DOHH2 (cell line): ENCODE results near the gene GRAMD2B.
"Not testable (repeated sequence)": the region's sequence is repeated elsewhere in the genome, so short reads cannot be mapped to it uniquely, and the experiment has no call there.

Experiments used
- H3F3A ChIP-seq: fragments of 200-600 bp; sonication (generic), shearing (Covaris generic); 2 replicates; pipeline ENCODE4 v1.6.0; 2016; ENCODE audit warnings: antibody characterized with exemption, mild to moderate bottlenecking; ENCODE audit not compliant: control insufficient read depth, insufficient read depth
- H3K27ac ChIP-seq: fragments of 200-600 bp; sonication (generic); 2 replicates; pipeline ENCODE4 v1.5.1; 2014; ENCODE audit warnings: low read depth, mild to moderate bottlenecking, low read length, moderate library complexity
- H3K27me3 ChIP-seq: fragments of 200-600 bp; sonication (generic); 2 replicates; pipeline ENCODE4 v1.6.1; 2014; ENCODE audit warnings: mild to moderate bottlenecking, low read length, mixed read lengths; ENCODE audit not compliant: control insufficient read depth
- H3K36me3 ChIP-seq: fragments of 200-600 bp; sonication (generic); 2 replicates; pipeline ENCODE4 v1.6.1; 2014; ENCODE audit warnings: mild to moderate bottlenecking, low read length, moderate library complexity, mixed read lengths; ENCODE audit not compliant: control insufficient read depth
- H3K4me1 ChIP-seq: fragments of 200-600 bp; sonication (generic); 2 replicates; pipeline ENCODE4 v1.6.1; 2014; ENCODE audit warnings: mild to moderate bottlenecking, low read length, mixed read lengths; ENCODE audit not compliant: control insufficient read depth
- H3K4me2 ChIP-seq: fragments of 200-600 bp; sonication (generic); 2 replicates; pipeline ENCODE4 v1.6.0; 2014; ENCODE audit warnings: mild to moderate bottlenecking, low read length, moderate library complexity
- H3K4me3 ChIP-seq: fragments of 200-600 bp; sonication (generic); 2 replicates; pipeline ENCODE4 v1.5.1; 2014; ENCODE audit warnings: mild to moderate bottlenecking, low read length, mixed read lengths
- H3K79me2 ChIP-seq: fragments of 200-600 bp; sonication (generic); 2 replicates; pipeline ENCODE4 v1.6.1; 2014; ENCODE audit warnings: mild to moderate bottlenecking, low read length, mixed read lengths; ENCODE audit not compliant: control insufficient read depth
- H3K9me2 ChIP-seq: fragments of 200-600 bp; sonication (generic); replicated peaks from 2 replicates; pipeline ENCODE4 v1.6.1; 2014; ENCODE audit warnings: mild to moderate bottlenecking, low read length, mixed read lengths; ENCODE audit not compliant: control insufficient read depth
- H3K9me3 ChIP-seq: fragments of 200-600 bp; sonication (generic); 2 replicates; pipeline ENCODE4 v1.6.1; 2014; ENCODE audit warnings: antibody characterized with exemption, low read length, mixed read lengths; ENCODE audit not compliant: control insufficient read depth, insufficient read depth
- H4K20me1 ChIP-seq: fragments of 200-600 bp; sonication (generic); 2 replicates; pipeline ENCODE4 v1.6.0; 2014; ENCODE audit warnings: low read depth, mild to moderate bottlenecking, antibody characterized with exemption, low read length, moderate library complexity; ENCODE audit not compliant: control insufficient read depth, insufficient read depth
- EZH2phosphoT487 ChIP-seq: fragments of 200-600 bp; sonication (generic); IDR thresholded peaks from 2 replicates; pipeline ENCODE4 v1.6.1; 2017; ENCODE audit warnings: borderline replicate concordance, mild to moderate bottlenecking, antibody characterized with exemption, low read length, moderate library complexity, mixed read lengths
- TF ChIP-seq, protein P1 (sequence below): fragments of 200-600 bp; sonication (generic); IDR thresholded peaks from one replicate; pipeline ENCODE4 v1.5.1; 2014; ENCODE audit warnings: antibody characterized with exemption, mild to moderate bottlenecking, low read depth, low read length; ENCODE audit not compliant: poor library complexity, severe bottlenecking

GRAMD2B gene

DNA sequence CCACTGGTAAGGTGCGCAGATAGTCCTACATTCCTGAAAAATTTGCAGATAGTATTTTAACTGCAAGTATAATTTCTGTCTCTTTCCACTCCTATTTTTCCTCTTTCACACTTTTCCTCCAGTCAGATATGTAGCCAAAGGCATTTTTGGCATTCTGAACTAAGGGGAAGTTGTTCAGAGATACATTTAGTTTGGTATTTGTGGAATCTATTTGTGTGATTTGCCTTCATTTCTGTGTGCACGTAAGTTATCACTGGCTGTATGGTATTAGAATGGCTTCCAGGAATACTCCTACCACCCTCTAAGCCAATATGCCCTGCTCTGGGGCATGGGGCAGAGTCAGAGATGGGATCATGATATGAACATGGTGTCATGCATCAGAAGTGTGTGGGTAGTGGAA is 45.8 kb upstream of the GRAMD2B start:
- Histone ChIP-seq H3K4me1 (no peaks in the 10 kb centered on the region), H3F3A (no peaks in the 10 kb centered on the region), H3K9me3 (no peaks in the 10 kb centered on the region), H3K4me2 (no peak overlapping the region), H3K4me3 (no peak overlapping the region), H3K27ac (no peak overlapping the region), H4K20me1 (no peaks in the 10 kb centered on the region), H3K79me2 (no peaks in the 10 kb centered on the region), H3K27me3 (0 out of 2 replicates have a peak, but pooled peaks cover 3% of the 10 kb centered on the region), H3K36me3 (no peaks in the 10 kb centered on the region), H3K9me2 (no peaks in the 10 kb centered on the region)
- TF ChIP-seq, protein P1, sequence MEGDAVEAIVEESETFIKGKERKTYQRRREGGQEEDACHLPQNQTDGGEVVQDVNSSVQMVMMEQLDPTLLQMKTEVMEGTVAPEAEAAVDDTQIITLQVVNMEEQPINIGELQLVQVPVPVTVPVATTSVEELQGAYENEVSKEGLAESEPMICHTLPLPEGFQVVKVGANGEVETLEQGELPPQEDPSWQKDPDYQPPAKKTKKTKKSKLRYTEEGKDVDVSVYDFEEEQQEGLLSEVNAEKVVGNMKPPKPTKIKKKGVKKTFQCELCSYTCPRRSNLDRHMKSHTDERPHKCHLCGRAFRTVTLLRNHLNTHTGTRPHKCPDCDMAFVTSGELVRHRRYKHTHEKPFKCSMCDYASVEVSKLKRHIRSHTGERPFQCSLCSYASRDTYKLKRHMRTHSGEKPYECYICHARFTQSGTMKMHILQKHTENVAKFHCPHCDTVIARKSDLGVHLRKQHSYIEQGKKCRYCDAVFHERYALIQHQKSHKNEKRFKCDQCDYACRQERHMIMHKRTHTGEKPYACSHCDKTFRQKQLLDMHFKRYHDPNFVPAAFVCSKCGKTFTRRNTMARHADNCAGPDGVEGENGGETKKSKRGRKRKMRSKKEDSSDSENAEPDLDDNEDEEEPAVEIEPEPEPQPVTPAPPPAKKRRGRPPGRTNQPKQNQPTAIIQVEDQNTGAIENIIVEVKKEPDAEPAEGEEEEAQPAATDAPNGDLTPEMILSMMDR, result no peak
- no peak for TF ChIP-seq EZH2phosphoT487

DNA sequence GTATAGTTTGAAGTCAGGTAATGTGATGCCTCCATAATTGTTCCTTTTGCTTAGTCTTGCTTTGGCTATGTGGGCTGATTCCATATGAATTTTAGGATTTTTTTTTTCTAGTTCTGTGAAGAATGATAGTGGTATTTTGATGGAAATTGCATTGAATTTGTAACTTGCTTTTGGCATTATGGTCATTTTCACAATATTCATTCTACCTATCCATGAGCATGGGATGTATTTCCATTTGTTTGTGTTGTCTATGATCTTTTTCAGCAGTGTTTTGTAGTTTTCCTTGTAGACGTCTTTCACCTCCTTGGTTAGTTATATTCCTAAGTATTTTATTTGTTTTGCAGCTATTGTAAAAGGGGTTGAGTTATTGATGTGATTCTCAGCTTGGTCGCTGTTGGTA is 42.9 kb upstream of the GRAMD2B start:
- not testable (repeated sequence) for H3K36me3 ChIP-seq, H4K20me1 ChIP-seq, H3K9me3 ChIP-seq, H3K9me2 ChIP-seq, H3F3A ChIP-seq, H3K27me3 ChIP-seq, H3K4me1 ChIP-seq, H3K27ac ChIP-seq, H3K79me2 ChIP-seq, H3K4me3 ChIP-seq, H3K4me2 ChIP-seq

DNA sequence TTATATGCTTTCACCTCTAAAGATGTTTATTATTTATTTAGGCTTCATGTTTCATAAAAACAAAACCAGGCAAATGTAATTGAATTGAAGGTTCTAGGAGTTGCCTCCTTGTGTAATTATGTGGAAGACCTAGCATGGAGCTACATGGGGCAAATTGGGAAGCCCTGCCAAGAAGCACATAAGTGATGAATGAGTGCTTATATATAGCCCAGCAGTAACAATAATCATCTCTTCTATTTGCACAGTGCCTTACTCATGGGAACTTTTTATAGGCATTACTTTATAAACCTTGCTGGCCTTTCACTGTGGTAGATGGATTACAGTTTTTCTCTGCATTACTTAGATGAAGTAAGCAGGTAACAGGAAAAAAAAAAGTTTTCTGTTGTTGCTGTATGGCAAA is 40.0 kb upstream of the GRAMD2B start:
- H3K4me2 ChIP-seq, result no peak overlapping the region
- no peak overlapping the region for H3K4me3 ChIP-seq
- H3F3A ChIP-seq, result no peaks in the 10 kb centered on the region
- no peaks in the 10 kb centered on the region for H3K9me3 ChIP-seq
- H3K36me3 ChIP-seq, result no peaks in the 10 kb centered on the region
- H3K4me1 ChIP-seq, result no peaks in the 10 kb centered on the region
- no peaks in the 10 kb centered on the region for H3K79me2 ChIP-seq
- no peak overlapping the region for H3K27ac ChIP-seq
- H3K27me3 ChIP-seq, result no peaks in the 10 kb centered on the region
- no peak for TF ChIP-seq EZH2phosphoT487
- TF ChIP-seq, protein P1, result no peak
- no peaks in the 10 kb centered on the region for H3K9me2 ChIP-seq
- no peaks in the 10 kb centered on the region for H4K20me1 ChIP-seq

DNA sequence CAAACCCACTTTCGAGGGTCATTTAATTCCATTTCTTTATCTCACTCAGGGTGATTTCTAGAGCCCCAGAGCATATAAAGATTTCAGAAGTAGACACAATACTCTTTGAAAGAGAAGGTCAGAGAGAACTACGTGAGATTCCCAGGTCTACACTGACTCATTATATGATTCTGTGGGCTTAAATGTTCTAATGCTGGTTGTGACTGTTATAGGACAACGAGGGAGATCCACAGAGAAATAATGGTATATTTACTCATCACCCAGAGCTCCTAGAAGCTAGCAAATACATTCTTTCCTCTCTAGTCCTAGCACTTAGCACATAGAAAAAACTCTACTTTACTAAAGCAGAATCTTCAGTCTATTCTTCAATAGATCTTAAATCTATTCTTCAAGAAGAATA is 39.4 kb upstream of the GRAMD2B start:
- Histone ChIP-seq H3K27ac (no peak overlapping the region), H3K4me2 (no peak overlapping the region)
- no peak for TF ChIP-seq EZH2phosphoT487
- TF ChIP-seq, protein P1, result no peak

More for the DNA sequence above, 39.4 kb upstream of the GRAMD2B start:
- Histone ChIP-seq H3F3A (no peaks in the 10 kb centered on the region), H3K79me2 (no peaks in the 10 kb centered on the region), H3K27me3 (no peaks in the 10 kb centered on the region), H3K9me2 (no peaks in the 10 kb centered on the region), H3K4me3 (no peak overlapping the region), H4K20me1 (no peaks in the 10 kb centered on the region), H3K4me1 (no peaks in the 10 kb centered on the region), H3K36me3 (no peaks in the 10 kb centered on the region), H3K9me3 (no peaks in the 10 kb centered on the region)
